A549 (cell line): ENCODE data around the gene PRR12. TPM values are rescaled to one million over a fixed set of nuclear protein-coding genes. Genes with fewer than 3 reads are reported as not detected.

Source experiments
- ATAC-seq, 2 experiments: fragments of 200-7000 bp in 1 of 2; fragments of >200 bp in 1 of 2; cut with Nextera tagmentation in 1 of 2; cut with Tn5 transposase in 1 of 2; 3 replicates each; pipeline versions ENCODE4 v1.8.0 to v1.9.1; 2018 to 2020; ENCODE audit warnings: mild to moderate bottlenecking in 1 of 2, moderate library complexity in 1 of 2
- CTCF ChIA-PET: fragments of 300-600 bp; sonication (Branson Sonifier 250); formaldehyde crosslinking; extraction: SDS; loops from one replicate; lab custom pipeline; 2021; ENCODE audit warnings: antibody characterized with exemption, inconsistent platforms; lab: Yijun Ruan, JAX
- POLR2A ChIA-PET: fragments of 350-600 bp; formaldehyde crosslinking; extraction: SDS; loops from one replicate; lab custom pipeline; 2021; ENCODE audit warnings: antibody characterized with exemption, inconsistent platforms; lab: Yijun Ruan, JAX
- DNase-seq, 2 experiments: peaks; one replicate each; pipeline versions ENCODE4 v3.0.0 to v3.0.0-alpha.2; 2011 to 2016; ENCODE audit warnings: low read depth in 1 of 2, low spot score in 1 of 2
- FAIRE-seq: peaks from 2 replicates; lab custom pipeline; 2011; peaks lifted over from hg19 to GRCh38; lab: Jason Lieb, UNC
- H3K27ac ChIP-seq, 2 experiments: fragments of >200 bp; sonication (Bioruptor Twin); formaldehyde crosslinking; 3 replicates each; pipeline ENCODE4 v1.5.1; 2016 to 2017
- H3K4me1 ChIP-seq: fragments of >200 bp; sonication (Bioruptor Twin); formaldehyde crosslinking; 3 replicates; pipeline ENCODE4 v1.6.1; 2016
- H3K4me2 ChIP-seq: fragments of >200 bp; sonication (Bioruptor Twin); formaldehyde crosslinking; 3 replicates; pipeline ENCODE4 v1.6.1; 2016
- H3K4me3 ChIP-seq: fragments of >200 bp; sonication (Bioruptor Twin); formaldehyde crosslinking; 3 replicates; pipeline ENCODE4 v1.5.1; 2016
- H3K9me3 ChIP-seq: fragments of >200 bp; sonication (Bioruptor Twin); formaldehyde crosslinking; 3 replicates; pipeline ENCODE4 v1.6.1; 2016
- ATOH8 ChIP-seq: fragments of 250-450 bp; sonication (Bioruptor Pico); IDR thresholded peaks from 2 replicates; pipeline ENCODE4 v1.5.0; 2020; ENCODE audit warnings: low read depth, mild to moderate bottlenecking, moderate library complexity
- CBX8 ChIP-seq: fragments of 200-600 bp; sonication (generic); IDR thresholded peaks from 2 replicates; pipeline ENCODE4 v1.6.1; 2016
- CEBPB ChIP-seq, 2 experiments: fragments of >200 bp in 1 of 2; sonication (Bioruptor Twin) in 1 of 2; formaldehyde crosslinking in 1 of 2; IDR thresholded peaks; 2 replicates each; pipeline ENCODE4 v1.6.1; 2012 to 2016
- CHD4 ChIP-seq: fragments of 200-600 bp; sonication (generic); IDR thresholded peaks from 2 replicates; pipeline ENCODE4 v1.6.1; 2016; ENCODE audit warnings: antibody characterized with exemption, mild to moderate bottlenecking, borderline replicate concordance
- CTCF ChIP-seq: fragments of >200 bp; sonication (Bioruptor Twin); formaldehyde crosslinking; IDR thresholded peaks from 3 replicates; pipeline ENCODE4 v1.5.1; 2016
- EHMT2 ChIP-seq: fragments of 200-600 bp; sonication (generic); IDR thresholded peaks from 2 replicates; pipeline ENCODE4 v1.6.1; 2016; ENCODE audit warnings: antibody characterized with exemption, low read depth, mild to moderate bottlenecking, moderate library complexity
- EP300 ChIP-seq, 2 experiments: fragments of >200 bp; sonication (Bioruptor Twin); formaldehyde crosslinking; IDR thresholded peaks; 2 replicates in 1 of 2; 3 replicates in 1 of 2; pipeline ENCODE4 v1.6.1; 2016 to 2017
- FOXS1 ChIP-seq: fragments of 250-450 bp; sonication (Bioruptor Pico); IDR thresholded peaks from 2 replicates; pipeline ENCODE4 v1.5.0; 2020; ENCODE audit warnings: mild to moderate bottlenecking, moderate library complexity
- HDAC2 ChIP-seq: fragments of 200-600 bp; sonication (generic); IDR thresholded peaks from 2 replicates; pipeline ENCODE4 v1.6.1; 2016
- HEYL ChIP-seq: fragments of 250-450 bp; sonication (Bioruptor Pico); IDR thresholded peaks from 2 replicates; pipeline ENCODE4 v1.8.0; 2021; ENCODE audit warnings: mild to moderate bottlenecking, moderate library complexity
- HOXA7 ChIP-seq: fragments of 250-450 bp; sonication (Bioruptor Pico); IDR thresholded peaks from 2 replicates; pipeline ENCODE4 v1.5.0; 2020; ENCODE audit warnings: mild to moderate bottlenecking, moderate library complexity
- JUN ChIP-seq, 2 experiments: fragments of >200 bp; sonication (Bioruptor Twin); formaldehyde crosslinking; IDR thresholded peaks; 2 replicates in 1 of 2; 3 replicates in 1 of 2; pipeline ENCODE4 v1.6.1; 2016 to 2017
- JUNB ChIP-seq: fragments of >200 bp; sonication (Bioruptor Twin); formaldehyde crosslinking; IDR thresholded peaks from 2 replicates; pipeline ENCODE4 v1.6.1; 2016
- KDM1A ChIP-seq: fragments of 200-600 bp; sonication (generic); IDR thresholded peaks from 2 replicates; pipeline ENCODE4 v1.6.1; 2016; ENCODE audit warnings: low read depth, mild to moderate bottlenecking
- MAZ ChIP-seq: fragments of 150-350 bp; IDR thresholded peaks from 2 replicates; pipeline ENCODE4 v1.6.1; 2014; ENCODE audit warnings: antibody characterized with exemption, low read depth, low read length, borderline replicate concordance
- MYC ChIP-seq: IDR thresholded peaks from 2 replicates; pipeline ENCODE4 v1.6.1; 2012; ENCODE audit warnings: mild to moderate bottlenecking, inconsistent platforms, low read length, improper control_type of control experiment, borderline replicate concordance
- PBX3 ChIP-seq: IDR thresholded peaks from 2 replicates; pipeline ENCODE4 v1.6.1; 2012
- PHF8 ChIP-seq: fragments of 200-600 bp; sonication (generic); IDR thresholded peaks from 2 replicates; pipeline ENCODE4 v1.6.1; 2016; ENCODE audit warnings: low read depth, mild to moderate bottlenecking, antibody characterized with exemption, moderate library complexity, borderline replicate concordance
- RCOR1 ChIP-seq: fragments of 150-350 bp; IDR thresholded peaks from 2 replicates; pipeline ENCODE4 v1.6.1; 2014; ENCODE audit warnings: antibody characterized with exemption, low read length, low read depth
- RFX5 ChIP-seq: fragments of 450-650 bp; IDR thresholded peaks from 2 replicates; pipeline ENCODE4 v1.7.1; 2014; ENCODE audit warnings: antibody characterized with exemption, mild to moderate bottlenecking, moderate library complexity
- RNF2 ChIP-seq: fragments of 200-600 bp; sonication (generic); IDR thresholded peaks from 2 replicates; pipeline ENCODE4 v1.6.1; 2016; ENCODE audit warnings: low read depth, mild to moderate bottlenecking, antibody characterized with exemption, moderate library complexity, borderline replicate concordance
- TP53 ChIP-seq: fragments of 250-450 bp; sonication (Bioruptor Pico); IDR thresholded peaks from 2 replicates; pipeline ENCODE4 v1.5.0; 2021; ENCODE audit warnings: mild to moderate bottlenecking, moderate library complexity
- USF2 ChIP-seq: fragments of 450-650 bp; IDR thresholded peaks from 2 replicates; pipeline ENCODE4 v1.6.1; 2014; ENCODE audit warnings: antibody characterized with exemption
- ZC3H11A ChIP-seq: fragments of 450-650 bp; IDR thresholded peaks from 2 replicates; pipeline ENCODE4 v1.6.1; 2014; ENCODE audit warnings: antibody characterized with exemption, mild to moderate bottlenecking
- ZNF302 ChIP-seq: fragments of 250-450 bp; sonication (Bioruptor Pico); IDR thresholded peaks from 2 replicates; pipeline ENCODE4 v1.9.0; 2021; ENCODE audit warnings: inconsistent platforms, mild to moderate bottlenecking, moderate library complexity
- WGBS: methylation state at CpG from one replicate; pipeline ENCODE4 v1.1.6; 2017; ENCODE audit errors: missing lambda C conversion rate; 5-methylcytosine and 5-hydroxymethylcytosine counted together
- polyA plus RNA-seq, 4 experiments: library from polyadenylated mRNA; depleted of rRNA in 3 of 4; stranded (reverse); fragments of >200 nt; fragmentation: RNase III in 1 of 4; extraction: RNeasy Plus Mini Kit Qiagen cat#74134 plus additional on column Dnase treatment in 1 of 4; gene quantifications; 2 replicates in 3 of 4; 3 replicates in 1 of 4; pipeline ENCODE4 v1.2.3, GENCODE V29; 2011 to 2017
- TF ChIP-seq, protein P1 (sequence below): fragments of >200 bp; sonication (Bioruptor Twin); formaldehyde crosslinking; IDR thresholded peaks from 3 replicates; pipeline ENCODE4 v1.6.1; 2016

Gene PRR12
- polyA plus RNA-seq, 2 of the 4 experiments (the other 2 are of a cell fraction): 0.78 to 15.6 TPM

DNA sequence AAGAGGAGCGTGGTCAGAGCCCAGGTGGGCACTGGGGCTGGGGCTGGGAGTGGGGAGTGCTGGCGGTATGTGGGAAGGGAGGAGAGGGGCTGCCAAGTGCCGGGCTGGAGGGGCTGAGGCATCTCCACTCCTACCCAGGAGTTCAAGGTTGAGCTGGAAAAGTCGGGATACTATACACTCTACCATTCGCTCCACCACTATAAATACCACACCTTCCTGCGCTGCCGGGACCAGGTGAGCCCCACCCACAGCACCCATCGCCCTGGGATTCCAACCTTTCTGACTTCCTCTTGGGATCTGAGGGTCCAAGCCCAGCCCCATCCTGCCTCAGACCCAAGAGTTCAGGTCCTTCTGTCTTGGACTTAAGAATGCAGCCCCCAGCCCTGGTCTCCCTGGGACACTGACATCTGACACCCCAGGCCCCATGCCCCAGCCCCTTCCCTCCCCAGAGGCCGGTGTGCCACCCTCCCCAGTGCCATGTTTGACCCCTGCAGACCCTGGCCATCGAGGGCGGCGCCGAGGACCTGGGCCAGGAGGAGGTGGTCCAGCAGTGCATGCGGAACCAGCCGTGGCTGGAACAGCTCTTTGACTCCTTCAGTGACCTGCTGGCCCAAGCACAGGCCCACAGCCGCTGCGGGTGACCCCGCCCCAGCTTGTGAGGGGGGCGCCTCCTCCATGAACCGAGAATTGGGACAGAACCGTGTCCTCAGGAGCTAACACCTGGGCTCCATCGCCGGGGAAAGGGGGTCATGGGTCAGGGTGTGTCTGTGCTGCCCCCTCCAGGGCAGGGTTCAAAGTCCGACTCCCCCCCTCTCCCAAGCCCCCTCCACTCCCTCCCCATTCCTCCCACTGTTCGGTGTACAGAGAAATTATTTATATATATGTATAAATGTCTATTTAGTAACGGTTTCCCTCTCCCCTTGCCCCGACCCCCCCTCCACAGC is 34.3 kb downstream of the PRR12 start:
- 80% methylated on average over 21 of the region's 27 CpGs for WGBS
- ATAC-seq: peak; percentile 28 to 43; a peak in 5 of 6 replicates
- no peaks in the 10 kb centered on the region for H3K4me1 ChIP-seq
- H3K4me2 ChIP-seq: no peak overlapping the region
- no peak for FAIRE-seq
- no peak overlapping the region for H3K4me3 ChIP-seq
- CTCF ChIA-PET: interaction anchor here (0.6 to 2.5 kb wide), 6 partner anchors 9 to 47 kb away, joined by 3 to 11 read pairs (median 4); partner anchors contain the start of gene RRAS
- TF ChIP-seq RFX5 (no peak), FOXS1 (no peak), USF2 (no peak), HOXA7 (CRISPR knock-in tag) (no peak), RCOR1 (no peak), JUNB (no peak), CBX8 (no peak), RNF2 (no peak), PHF8 (no peak), MYC (no peak), MAZ (no peak)
- TF ChIP-seq, protein P1, sequence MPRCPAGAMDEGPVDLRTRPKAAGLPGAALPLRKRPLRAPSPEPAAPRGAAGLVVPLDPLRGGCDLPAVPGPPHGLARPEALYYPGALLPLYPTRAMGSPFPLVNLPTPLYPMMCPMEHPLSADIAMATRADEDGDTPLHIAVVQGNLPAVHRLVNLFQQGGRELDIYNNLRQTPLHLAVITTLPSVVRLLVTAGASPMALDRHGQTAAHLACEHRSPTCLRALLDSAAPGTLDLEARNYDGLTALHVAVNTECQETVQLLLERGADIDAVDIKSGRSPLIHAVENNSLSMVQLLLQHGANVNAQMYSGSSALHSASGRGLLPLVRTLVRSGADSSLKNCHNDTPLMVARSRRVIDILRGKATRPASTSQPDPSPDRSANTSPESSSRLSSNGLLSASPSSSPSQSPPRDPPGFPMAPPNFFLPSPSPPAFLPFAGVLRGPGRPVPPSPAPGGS: no peak
- TF ChIP-seq, all 56 proteins: peak for 0
- Histone ChIP-seq H3K9me3 (no peaks in the 10 kb centered on the region), H3K27ac (no peak overlapping the region)
- no peak for DNase-seq
- POLR2A ChIA-PET: no interaction called here

DNA sequence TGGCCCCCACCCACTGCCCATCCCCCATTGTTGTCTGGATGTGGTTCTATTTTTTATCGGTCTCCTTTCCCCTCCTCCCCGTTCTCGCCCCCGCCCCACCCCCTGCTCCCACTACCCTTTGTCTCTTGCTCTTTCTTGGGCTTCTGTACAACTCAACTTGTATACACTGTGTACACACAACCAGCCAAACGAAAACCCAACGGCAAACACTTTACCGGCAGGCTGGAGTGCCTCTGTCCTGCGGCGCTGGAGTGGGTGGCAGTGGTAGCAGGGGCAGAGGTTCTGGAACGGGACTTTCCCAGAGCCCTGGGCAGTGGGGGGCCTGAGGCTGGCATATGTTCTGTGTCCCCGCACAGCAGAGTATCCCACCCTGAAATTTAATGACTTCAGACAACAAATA is 35.2 kb downstream of the PRR12 start:
- no peak for DNase-seq
- CTCF ChIA-PET: interaction anchor here (0.6 to 2.5 kb wide), 4 partner anchors 10 to 57 kb away, joined by 3 to 11 read pairs (median 5); no protein-coding TSS in a partner anchor
- no peak overlapping the region for H3K4me2 ChIP-seq
- WGBS: 83% methylated on average over 9 of the region's 11 CpGs
- FAIRE-seq: no peak
- H3K4me1 ChIP-seq: no peaks in the 10 kb centered on the region
- H3K27ac ChIP-seq: no peak overlapping the region
- POLR2A ChIA-PET: no interaction called here
- TF ChIP-seq MAZ (no peak), EP300 (IDR thresholded peaks at IDR 0.05) (no peak), JUNB (no peak), CTCF (no peak), PBX3 (no peak), JUN (IDR thresholded peaks at IDR 0.05) (no peak), ATOH8 (CRISPR knock-in tag) (no peak), FOXS1 (no peak), ZC3H11A (no peak), EHMT2 (no peak), HDAC2 (no peak), CEBPB (IDR thresholded peaks at IDR 0.05) (no peak), KDM1A (no peak), TP53 (CRISPR knock-in tag) (no peak), HEYL (CRISPR knock-in tag) (no peak), ZNF302 (CRISPR knock-in tag) (no peak), CHD4 (no peak), PHF8 (no peak)
- H3K4me3 ChIP-seq: no peak overlapping the region
- no peak for ATAC-seq
- H3K9me3 ChIP-seq: no peaks in the 10 kb centered on the region
